Neural cell (in vitro differentiated cells): Measurements from ENCODE around the gene HIBCH. TPM values are rescaled to one million over a fixed set of nuclear protein-coding genes. Genes with fewer than 3 reads are reported as not detected.

Source experiments
- H2AFZ ChIP-seq: fragments of 200-600, 300-800 bp; sonication (generic), shearing (Covaris generic); 2 replicates; pipeline ENCODE4 v1.6.0; 2014; ENCODE audit warnings: low read depth, mild to moderate bottlenecking, antibody characterized with exemption, low read length, moderate library complexity
- H3F3A ChIP-seq: fragments of 200-600 bp; shearing (Covaris generic); 2 replicates; pipeline ENCODE4 v1.6.1; 2016; ENCODE audit warnings: mild to moderate bottlenecking, moderate library complexity, mixed read lengths, antibody characterized with exemption, low read length; ENCODE audit not compliant: insufficient read depth, poor library complexity, severe bottlenecking
- H3K27ac ChIP-seq: fragments of 200-600, 300-800 bp; sonication (generic), shearing (Covaris generic); 2 replicates; pipeline ENCODE4 v1.5.1; 2014; ENCODE audit warnings: mild to moderate bottlenecking, low read length, moderate library complexity
- H3K27me3 ChIP-seq: fragments of 300-800, 200-600 bp; sonication (generic), shearing (Covaris generic); 2 replicates; pipeline ENCODE4 v1.6.0; 2014; ENCODE audit warnings: mild to moderate bottlenecking, low read depth, low read length, moderate library complexity; ENCODE audit not compliant: insufficient read depth
- H3K36me3 ChIP-seq: fragments of 300-800, 200-600 bp; sonication (generic), shearing (Covaris generic); 2 replicates; pipeline ENCODE4 v1.5.1; 2014; ENCODE audit warnings: mild to moderate bottlenecking, antibody characterized with exemption, low read length, moderate library complexity; ENCODE audit not compliant: insufficient read depth
- H3K4me2 ChIP-seq: fragments of 300-800, 200-600 bp; sonication (generic), shearing (Covaris generic); 2 replicates; pipeline ENCODE4 v1.6.0; 2014; ENCODE audit warnings: mild to moderate bottlenecking, low read length
- H3K4me3 ChIP-seq: fragments of 300-800, 200-600 bp; sonication (generic), shearing (Covaris generic); 2 replicates; pipeline ENCODE4 v1.5.1; 2014; ENCODE audit warnings: mild to moderate bottlenecking, low read length, moderate library complexity
- H3K79me2 ChIP-seq: fragments of 200-600 bp; shearing (Covaris generic); replicated peaks from 2 replicates; pipeline ENCODE4 v1.6.0; 2014; ENCODE audit warnings: mild to moderate bottlenecking, low read length, moderate library complexity; ENCODE audit not compliant: insufficient read depth
- H3K9ac ChIP-seq: fragments of 300-800, 200-600 bp; sonication (generic), shearing (Covaris generic); 2 replicates; pipeline ENCODE4 v1.6.1; 2016; ENCODE audit warnings: mild to moderate bottlenecking, low read length, mixed read lengths
- H3K9me2 ChIP-seq: fragments of 200-600 bp; shearing (Covaris generic); 2 replicates; pipeline ENCODE4 v1.6.1; 2016; ENCODE audit warnings: mild to moderate bottlenecking, low read length, mixed read lengths; ENCODE audit not compliant: insufficient read depth
- H3K9me3 ChIP-seq: fragments of 200-600, 300-800 bp; sonication (generic), shearing (Covaris generic); 2 replicates; pipeline ENCODE4 v1.6.1; 2016; ENCODE audit warnings: mild to moderate bottlenecking, mixed run types, low read length, moderate library complexity, mixed read lengths
- H4K20me1 ChIP-seq: fragments of 200-600 bp; shearing (Covaris generic); 2 replicates; pipeline ENCODE4 v1.6.1; 2016; ENCODE audit warnings: mild to moderate bottlenecking, mixed run types; ENCODE audit not compliant: insufficient read depth
- CTCF ChIP-seq: fragments of 450-650 bp; IDR thresholded peaks from 2 replicates; pipeline ENCODE4 v1.5.1; 2014; ENCODE audit warnings: antibody characterized with exemption, mild to moderate bottlenecking, moderate library complexity; ENCODE audit not compliant: poor library complexity, severe bottlenecking
- EP300 ChIP-seq: fragments of 450-650 bp; conservative IDR thresholded peaks from 2 replicates; pipeline ENCODE4 v1.6.1; 2014; ENCODE audit warnings: antibody characterized with exemption, mild to moderate bottlenecking, moderate library complexity; ENCODE audit not compliant: poor library complexity, severe bottlenecking
- EZH2 ChIP-seq: fragments of 200-600, 300-800 bp; shearing (Covaris generic), sonication (generic); IDR thresholded peaks from 2 replicates; pipeline ENCODE4 v1.6.1; 2014; ENCODE audit warnings: antibody characterized with exemption, low read length, borderline replicate concordance, mild to moderate bottlenecking; ENCODE audit not compliant: insufficient read depth, poor library complexity, severe bottlenecking
- MXI1 ChIP-seq: fragments of 450-650 bp; conservative IDR thresholded peaks from 2 replicates; pipeline ENCODE4 v1.6.1; 2014; ENCODE audit warnings: antibody characterized with exemption, mild to moderate bottlenecking; ENCODE audit not compliant: poor library complexity, severe bottlenecking
- POLR2AphosphoS5 ChIP-seq: IDR thresholded peaks from 2 replicates; pipeline ENCODE4 v1.6.1; 2012
- RAD21 ChIP-seq: fragments of 450-650 bp; conservative IDR thresholded peaks from 2 replicates; pipeline ENCODE4 v1.6.1; 2014; ENCODE audit warnings: antibody characterized with exemption, mild to moderate bottlenecking, moderate library complexity
- SMC3 ChIP-seq: fragments of 450-650 bp; conservative IDR thresholded peaks from 2 replicates; pipeline ENCODE4 v1.6.1; 2014; ENCODE audit warnings: antibody characterized with exemption, mild to moderate bottlenecking, moderate library complexity; ENCODE audit not compliant: poor library complexity
- TAF1 ChIP-seq: IDR thresholded peaks from 2 replicates; pipeline ENCODE4 v1.6.1; 2012; ENCODE audit warnings: low read depth
- polyA minus RNA-seq: library from RNA; depleted of rRNA, polyadenylated mRNA; stranded (reverse); fragments of >200 nt; gene quantifications from 2 replicates; pipeline ENCODE4 v1.2.3, GENCODE V29; 2014
- polyA plus RNA-seq: library from polyadenylated mRNA; depleted of rRNA; stranded (reverse); fragments of >200 nt; gene quantifications from 2 replicates; pipeline ENCODE4 v1.2.3, GENCODE V29; 2014
- TF ChIP-seq, protein P1 (sequence below): IDR thresholded peaks from 2 replicates; pipeline ENCODE4 v1.6.1; 2012; ENCODE audit warnings: borderline replicate concordance

The HIBCH gene, protein sequence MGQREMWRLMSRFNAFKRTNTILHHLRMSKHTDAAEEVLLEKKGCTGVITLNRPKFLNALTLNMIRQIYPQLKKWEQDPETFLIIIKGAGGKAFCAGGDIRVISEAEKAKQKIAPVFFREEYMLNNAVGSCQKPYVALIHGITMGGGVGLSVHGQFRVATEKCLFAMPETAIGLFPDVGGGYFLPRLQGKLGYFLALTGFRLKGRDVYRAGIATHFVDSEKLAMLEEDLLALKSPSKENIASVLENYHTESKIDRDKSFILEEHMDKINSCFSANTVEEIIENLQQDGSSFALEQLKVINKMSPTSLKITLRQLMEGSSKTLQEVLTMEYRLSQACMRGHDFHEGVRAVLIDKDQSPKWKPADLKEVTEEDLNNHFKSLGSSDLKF
- 10.2 and 17.8 TPM in 2 replicates for polyA plus RNA-seq
- 16.3 and 19.3 TPM in 2 replicates for polyA minus RNA-seq

GRCh38 chr2:190319555-190320498 lies at the start of gene HIBCH:
HIBCH (minus strand) TSS chr2:190319826; CDS start chr2:190319750, 76 bp downstream.
- no peaks in the 10 kb centered on the region for H3F3A ChIP-seq
- peak within 1 kb of the TSS; percentile 41 for H3K27ac ChIP-seq
- no peaks in the 10 kb centered on the region for H3K9me2 ChIP-seq
- no peaks in the 10 kb centered on the region for H3K27me3 ChIP-seq
- H3K79me2 ChIP-seq = peaks cover 5% of the 10 kb centered on the region
- H3K4me3 ChIP-seq = peak within 1 kb of the TSS; percentile 85
- H3K9ac ChIP-seq = peak within 1 kb of the TSS; percentile 58
- H4K20me1 ChIP-seq = no peaks in the 10 kb centered on the region
- peak within 1 kb of the TSS; percentile 56 for H3K4me2 ChIP-seq
- H3K36me3 ChIP-seq = no peaks in the 10 kb centered on the region
- no peaks in the 10 kb centered on the region for H3K9me3 ChIP-seq
- H2AFZ ChIP-seq = peak within 1 kb of the TSS; percentile 92
- TF ChIP-seq POLR2AphosphoS5 = peak; percentile 64
- no peak for TF ChIP-seq TAF1
- peak; percentile 62 for TF ChIP-seq EP300
- TF ChIP-seq CTCF = peak; percentile 91
- peak; percentile 68 for TF ChIP-seq SMC3
- TF ChIP-seq RAD21 = peak; percentile 61
- no peak for TF ChIP-seq EZH2
- peak; percentile 64 for TF ChIP-seq MXI1
- TF ChIP-seq, protein P1, sequence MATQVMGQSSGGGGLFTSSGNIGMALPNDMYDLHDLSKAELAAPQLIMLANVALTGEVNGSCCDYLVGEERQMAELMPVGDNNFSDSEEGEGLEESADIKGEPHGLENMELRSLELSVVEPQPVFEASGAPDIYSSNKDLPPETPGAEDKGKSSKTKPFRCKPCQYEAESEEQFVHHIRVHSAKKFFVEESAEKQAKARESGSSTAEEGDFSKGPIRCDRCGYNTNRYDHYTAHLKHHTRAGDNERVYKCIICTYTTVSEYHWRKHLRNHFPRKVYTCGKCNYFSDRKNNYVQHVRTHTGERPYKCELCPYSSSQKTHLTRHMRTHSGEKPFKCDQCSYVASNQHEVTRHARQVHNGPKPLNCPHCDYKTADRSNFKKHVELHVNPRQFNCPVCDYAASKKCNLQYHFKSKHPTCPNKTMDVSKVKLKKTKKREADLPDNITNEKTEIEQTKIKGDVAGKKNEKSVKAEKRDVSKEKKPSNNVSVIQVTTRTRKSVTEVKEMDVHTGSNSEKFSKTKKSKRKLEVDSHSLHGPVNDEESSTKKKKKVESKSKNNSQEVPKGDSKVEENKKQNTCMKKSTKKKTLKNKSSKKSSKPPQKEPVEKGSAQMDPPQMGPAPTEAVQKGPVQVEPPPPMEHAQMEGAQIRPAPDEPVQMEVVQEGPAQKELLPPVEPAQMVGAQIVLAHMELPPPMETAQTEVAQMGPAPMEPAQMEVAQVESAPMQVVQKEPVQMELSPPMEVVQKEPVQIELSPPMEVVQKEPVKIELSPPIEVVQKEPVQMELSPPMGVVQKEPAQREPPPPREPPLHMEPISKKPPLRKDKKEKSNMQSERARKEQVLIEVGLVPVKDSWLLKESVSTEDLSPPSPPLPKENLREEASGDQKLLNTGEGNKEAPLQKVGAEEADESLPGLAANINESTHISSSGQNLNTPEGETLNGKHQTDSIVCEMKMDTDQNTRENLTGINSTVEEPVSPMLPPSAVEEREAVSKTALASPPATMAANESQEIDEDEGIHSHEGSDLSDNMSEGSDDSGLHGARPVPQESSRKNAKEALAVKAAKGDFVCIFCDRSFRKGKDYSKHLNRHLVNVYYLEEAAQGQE = peak; percentile 62

GRCh38 chr2:190367091-190367490 lies 47.5 kb upstream of the HIBCH start:
- H3K9ac ChIP-seq = no peak overlapping the region
- no peaks in the 10 kb centered on the region for H3K9me2 ChIP-seq
- H3F3A ChIP-seq = no peaks in the 10 kb centered on the region
- no peaks in the 10 kb centered on the region for H3K9me3 ChIP-seq
- H2AFZ ChIP-seq = no peak overlapping the region
- H3K27me3 ChIP-seq = no peaks in the 10 kb centered on the region
- no peak overlapping the region for H3K4me2 ChIP-seq
- TF ChIP-seq CTCF (no peak), TAF1 (no peak), EP300 (no peak), POLR2AphosphoS5 (no peak), EZH2 (no peak), MXI1 (no peak), SMC3 (no peak), RAD21 (no peak)
- TF ChIP-seq, protein P1 = no peak
- no peaks in the 10 kb centered on the region for H3K79me2 ChIP-seq
- H3K27ac ChIP-seq = no peak overlapping the region
- H3K36me3 ChIP-seq = no peaks in the 10 kb centered on the region
- no peaks in the 10 kb centered on the region for H4K20me1 ChIP-seq
- H3K4me3 ChIP-seq = no peak overlapping the region
